Peyer's patch (tissue), 4 donors: ENCODE measurements around the gene DHRS9.

ENCODE experiments used
- POLR2A ChIP-seq, 2 donors: fragments of 450-650 bp; IDR thresholded peaks; one replicate each; pipeline ENCODE4 v1.5.1; 2017; ENCODE audit warnings: antibody characterized with exemption in 2 of 2, mild to moderate bottlenecking in 2 of 2, moderate library complexity in 2 of 2
- TF ChIP-seq, protein P1 (sequence below), 6 experiments: fragments of 450-650 bp in 4 of 6; fragments of 200-600 bp in 2 of 6; sonication (generic) in 1 of 6; IDR thresholded peaks; one replicate each; pipeline ENCODE4 v1.5.1; 2017 to 2019; ENCODE audit warnings: antibody characterized with exemption in 6 of 6, mild to moderate bottlenecking in 3 of 6, moderate library complexity in 1 of 6

DNA sequence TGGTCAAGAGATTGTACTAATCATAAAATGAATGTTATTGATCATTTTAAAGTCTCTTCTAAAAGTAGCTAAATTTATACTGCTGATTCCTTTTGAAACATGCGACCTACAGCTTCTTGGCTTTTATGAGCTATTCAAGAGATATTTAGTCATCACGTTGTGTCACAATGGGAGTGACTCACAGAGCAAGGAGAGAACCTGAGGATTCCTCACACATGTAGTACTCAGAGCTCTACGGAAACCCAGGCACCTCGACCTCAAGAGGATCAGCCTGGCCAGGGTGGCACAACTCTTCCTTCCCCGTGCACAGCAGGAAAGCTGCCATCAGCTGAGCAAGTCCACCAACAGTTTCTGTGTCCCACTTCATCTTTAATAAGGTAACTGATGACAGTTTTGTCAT is at the start of gene DHRS9:
- TF ChIP-seq, protein P1, sequence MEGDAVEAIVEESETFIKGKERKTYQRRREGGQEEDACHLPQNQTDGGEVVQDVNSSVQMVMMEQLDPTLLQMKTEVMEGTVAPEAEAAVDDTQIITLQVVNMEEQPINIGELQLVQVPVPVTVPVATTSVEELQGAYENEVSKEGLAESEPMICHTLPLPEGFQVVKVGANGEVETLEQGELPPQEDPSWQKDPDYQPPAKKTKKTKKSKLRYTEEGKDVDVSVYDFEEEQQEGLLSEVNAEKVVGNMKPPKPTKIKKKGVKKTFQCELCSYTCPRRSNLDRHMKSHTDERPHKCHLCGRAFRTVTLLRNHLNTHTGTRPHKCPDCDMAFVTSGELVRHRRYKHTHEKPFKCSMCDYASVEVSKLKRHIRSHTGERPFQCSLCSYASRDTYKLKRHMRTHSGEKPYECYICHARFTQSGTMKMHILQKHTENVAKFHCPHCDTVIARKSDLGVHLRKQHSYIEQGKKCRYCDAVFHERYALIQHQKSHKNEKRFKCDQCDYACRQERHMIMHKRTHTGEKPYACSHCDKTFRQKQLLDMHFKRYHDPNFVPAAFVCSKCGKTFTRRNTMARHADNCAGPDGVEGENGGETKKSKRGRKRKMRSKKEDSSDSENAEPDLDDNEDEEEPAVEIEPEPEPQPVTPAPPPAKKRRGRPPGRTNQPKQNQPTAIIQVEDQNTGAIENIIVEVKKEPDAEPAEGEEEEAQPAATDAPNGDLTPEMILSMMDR (IDR thresholded peaks at IDR 0.05) = no peak
- no peak for TF ChIP-seq POLR2A (IDR thresholded peaks at IDR 0.05)
